HEK293 (cell line): ENCODE results near the gene RFTN1.

Source experiments
- CTCF ChIP-seq: fragments of 450-650 bp; formaldehyde crosslinking; IDR thresholded peaks from 2 replicates; pipeline ENCODE4 v1.5.1; 2016; ENCODE audit warnings: missing biosample characterization, missing genetic modification characterization
- KLF1 ChIP-seq: fragments of 450-650 bp; formaldehyde crosslinking; IDR thresholded peaks from 2 replicates; pipeline ENCODE4 v1.5.1; 2016; ENCODE audit warnings: missing biosample characterization, missing genetic modification characterization
- ZBTB17 ChIP-seq: fragments of 450-650 bp; formaldehyde crosslinking; IDR thresholded peaks from 2 replicates; pipeline ENCODE4 v1.5.1; 2016; ENCODE audit warnings: missing biosample characterization, missing genetic modification characterization
- ZBTB44 ChIP-seq: fragments of 450-650 bp; IDR thresholded peaks from 2 replicates; pipeline ENCODE4 v1.5.1; 2018; ENCODE audit warnings: missing biosample characterization, mild to moderate bottlenecking, missing genetic modification characterization
- ZNF398 ChIP-seq: fragments of 450-650 bp; formaldehyde crosslinking; IDR thresholded peaks from 2 replicates; pipeline ENCODE4 v1.5.1; 2017; ENCODE audit warnings: missing biosample characterization, missing genetic modification characterization
- ZNF449 ChIP-seq: fragments of 450-650 bp; formaldehyde crosslinking; IDR thresholded peaks from 2 replicates; pipeline ENCODE4 v1.5.1; 2017; ENCODE audit warnings: missing biosample characterization, mild to moderate bottlenecking, missing genetic modification characterization, moderate library complexity
- ZNF518A ChIP-seq: fragments of 450-650 bp; formaldehyde crosslinking; conservative IDR thresholded peaks from 2 replicates; pipeline ENCODE4 v1.5.1; 2016; ENCODE audit warnings: low read depth, missing biosample characterization, missing genetic modification characterization
- ZNF670 ChIP-seq: fragments of 450-650 bp; formaldehyde crosslinking; IDR thresholded peaks from 2 replicates; pipeline ENCODE4 v1.5.1; 2016; ENCODE audit warnings: missing biosample characterization, missing genetic modification characterization, low read depth

- no peak for TF ChIP-seq ZBTB44 (tag by site-specific recombination)
- TF ChIP-seq CTCF (tag by site-specific recombination): no peak
- no peak for TF ChIP-seq ZNF518A (tag by site-specific recombination)
- TF ChIP-seq ZNF670 (tag by site-specific recombination): no peak
- TF ChIP-seq ZBTB17 (tag by site-specific recombination): no peak
- no peak for TF ChIP-seq ZNF398 (tag by site-specific recombination)
- TF ChIP-seq KLF1 (tag by site-specific recombination): no peak
- TF ChIP-seq ZNF449: no peak
Observed at GRCh38 chr3:16487511-16488175, 25.9 kb downstream of the RFTN1 start.
